ENCODE results near the gene TFAP2E.

GRCh38 chr1:35530168-35530567 is 42.9 kb upstream of the TFAP2E start:
- TF ChIP-seq ELF4 (IDR thresholded peaks at IDR 0.05) (no peak), FOXA1 (IDR thresholded peaks at IDR 0.05) (no peak), SUZ12 (IDR thresholded peaks at IDR 0.05) (no peak), FOXK2 (IDR thresholded peaks at IDR 0.05) (no peak), BHLHE40 (IDR thresholded peaks at IDR 0.05; ENCODE audit: borderline replicate concordance) (no peak), FOXM1 (IDR thresholded peaks at IDR 0.05; ENCODE audit: borderline replicate concordance) (no peak), SP1 (IDR thresholded peaks at IDR 0.05) (no peak), ARNT (IDR thresholded peaks at IDR 0.05) (no peak), PKNOX1 (IDR thresholded peaks at IDR 0.05) (no peak), ZNF384 (IDR thresholded peaks at IDR 0.05) (no peak), NFRKB (IDR thresholded peaks at IDR 0.05) (no peak), HDGF (IDR thresholded peaks at IDR 0.05; ENCODE audit: borderline replicate concordance) (no peak), LEF1 (IDR thresholded peaks at IDR 0.05; ENCODE audit: borderline replicate concordance) (no peak)

Measured in HEK293T (cell line).